H9 (cell line): ENCODE results near the gene TNFAIP2. TPM values are rescaled to one million over a fixed set of nuclear protein-coding genes. Genes with fewer than 3 reads are reported as not detected.

Source experiments
- DNase-seq: peaks from one replicate; pipeline ENCODE4 v3.0.0-alpha.2; 2017
- H2AFZ ChIP-seq: one replicate; pipeline ENCODE4 v1.6.1; 2013; ENCODE audit warnings: mild to moderate bottlenecking, low read length, control low read depth, moderate library complexity
- H2AK5ac ChIP-seq: 2 replicates; pipeline ENCODE4 v1.6.1; 2013; ENCODE audit warnings: low read length, control low read depth, mixed read lengths; ENCODE audit not compliant: insufficient read length
- H2BK120ac ChIP-seq: one replicate; pipeline ENCODE4 v1.6.1; 2013; ENCODE audit warnings: low read depth, mild to moderate bottlenecking, low read length, control low read depth, inconsistent platforms; ENCODE audit not compliant: poor library complexity, severe bottlenecking
- H2BK12ac ChIP-seq: 2 replicates; pipeline ENCODE4 v1.6.1; 2013; ENCODE audit warnings: low read length, control low read depth, mixed read lengths, low read depth; ENCODE audit not compliant: insufficient read length
- H2BK15ac ChIP-seq: 2 replicates; pipeline ENCODE4 v1.6.1; 2013; ENCODE audit warnings: low read depth, low read length, control low read depth
- H2BK20ac ChIP-seq: one replicate; pipeline ENCODE4 v1.6.1; 2013; ENCODE audit warnings: low read depth, mild to moderate bottlenecking, low read length, control low read depth, inconsistent platforms; ENCODE audit not compliant: poor library complexity, severe bottlenecking
- H2BK5ac ChIP-seq: 2 replicates; pipeline ENCODE4 v1.6.1; 2013; ENCODE audit warnings: low read length, control low read depth, mixed read lengths; ENCODE audit not compliant: insufficient read length
- H3K14ac ChIP-seq: 2 replicates; pipeline ENCODE4 v1.6.1; 2013; ENCODE audit warnings: low read length, control low read depth; ENCODE audit not compliant: insufficient read depth
- H3K18ac ChIP-seq: 2 replicates; pipeline ENCODE4 v1.6.1; 2013; ENCODE audit warnings: low read depth, mild to moderate bottlenecking, mixed read lengths, low read length, control low read depth; ENCODE audit not compliant: insufficient read length
- H3K23ac ChIP-seq: 2 replicates; pipeline ENCODE4 v1.6.1; 2013; ENCODE audit warnings: low read length, control low read depth, mixed read lengths, low read depth; ENCODE audit not compliant: insufficient read length
- H3K23me2 ChIP-seq: 2 replicates; pipeline ENCODE4 v1.6.1; 2013; ENCODE audit warnings: low read depth, mild to moderate bottlenecking, mixed read lengths, low read length, control low read depth; ENCODE audit not compliant: insufficient read length, poor library complexity, severe bottlenecking
- H3K27ac ChIP-seq: 2 replicates; pipeline ENCODE4 v1.5.1; 2013; ENCODE audit warnings: low read length, control low read depth, mixed read lengths, low read depth; ENCODE audit not compliant: insufficient read length
- H3K27me3 ChIP-seq: 2 replicates; pipeline ENCODE4 v1.6.1; 2013; ENCODE audit warnings: low read length, control low read depth, inconsistent platforms; ENCODE audit not compliant: insufficient read depth
- H3K4ac ChIP-seq: 2 replicates; pipeline ENCODE4 v1.6.1; 2013; ENCODE audit warnings: low read depth, mild to moderate bottlenecking, control low read depth, inconsistent platforms, low read length, moderate library complexity
- H3K4me1 ChIP-seq: 2 replicates; pipeline ENCODE4 v1.6.1; 2013; ENCODE audit warnings: low read length, control low read depth, inconsistent platforms; ENCODE audit not compliant: insufficient read depth
- H3K4me2 ChIP-seq: 2 replicates; pipeline ENCODE4 v1.6.1; 2013; ENCODE audit warnings: low read length, control low read depth, mixed read lengths; ENCODE audit not compliant: insufficient read length, insufficient read depth
- H3K56ac ChIP-seq: 2 replicates; pipeline ENCODE4 v1.6.1; 2013; ENCODE audit warnings: low read depth, mild to moderate bottlenecking, mixed read lengths, low read length, control low read depth; ENCODE audit not compliant: insufficient read length
- H3K79me1 ChIP-seq: 2 replicates; pipeline ENCODE4 v1.6.1; 2013; ENCODE audit warnings: low read depth, mild to moderate bottlenecking, moderate library complexity, low read length, control low read depth, inconsistent platforms; ENCODE audit not compliant: insufficient read depth, poor library complexity, severe bottlenecking
- H3K79me2 ChIP-seq: 2 replicates; pipeline ENCODE4 v1.6.1; 2013; ENCODE audit warnings: low read length, control low read depth, inconsistent platforms; ENCODE audit not compliant: insufficient read depth
- H3K9ac ChIP-seq: 2 replicates; pipeline ENCODE4 v1.6.1; 2013; ENCODE audit warnings: low read length, control low read depth, mixed read lengths; ENCODE audit not compliant: insufficient read length; ENCODE audit errors: extremely low read depth
- H3K9me3 ChIP-seq: one replicate; pipeline ENCODE4 v1.6.1; 2013; ENCODE audit warnings: low read depth, low read length, inconsistent platforms; ENCODE audit not compliant: control insufficient read depth
- H3T11ph ChIP-seq: one replicate; pipeline ENCODE4 v1.6.1; 2013; ENCODE audit warnings: mild to moderate bottlenecking, low read length, control low read depth, inconsistent platforms
- H4K20me1 ChIP-seq: one replicate; pipeline ENCODE4 v1.6.1; 2013; ENCODE audit not compliant: control insufficient read depth, insufficient read length, insufficient read depth
- H4K5ac ChIP-seq: 2 replicates; pipeline ENCODE4 v1.6.1; 2013; ENCODE audit warnings: low read depth, mild to moderate bottlenecking, mixed read lengths, low read length, control low read depth; ENCODE audit not compliant: insufficient read length
- H4K8ac ChIP-seq: replicated peaks from 2 replicates; pipeline ENCODE4 v1.6.1; 2013; ENCODE audit warnings: low read length, control low read depth, mixed read lengths, low read depth; ENCODE audit not compliant: insufficient read length
- H4K91ac ChIP-seq: 2 replicates; pipeline ENCODE4 v1.6.1; 2013; ENCODE audit warnings: low read depth, mild to moderate bottlenecking, moderate library complexity, mixed read lengths, low read length, control low read depth; ENCODE audit not compliant: insufficient read length
- H3K27ac Mint-ChIP-seq, 3 experiments: 2 replicates in 2 of 3; 3 replicates in 1 of 3; pipeline ENCODE4 v1.8.0; 2020 to 2021; ENCODE audit warnings: mixed read lengths in 3 of 3, mild to moderate bottlenecking in 1 of 3, moderate library complexity in 1 of 3
- H3K27me3 Mint-ChIP-seq: 2 replicates; pipeline ENCODE4 v1.8.0; 2021; ENCODE audit warnings: low read depth, mild to moderate bottlenecking, moderate library complexity, mixed read lengths
- H3K36me3 Mint-ChIP-seq, 3 experiments: 2 replicates in 2 of 3; 3 replicates in 1 of 3; pipeline ENCODE4 v1.8.0; 2020 to 2021; ENCODE audit warnings: low read depth in 3 of 3, mixed read lengths in 3 of 3; ENCODE audit not compliant: insufficient read depth in 1 of 3
- H3K4me1 Mint-ChIP-seq, 2 experiments: 2 replicates each; pipeline ENCODE4 v1.8.0; 2020; ENCODE audit warnings: mixed read lengths in 2 of 2
- H3K4me3 Mint-ChIP-seq, 2 experiments: 2 replicates in 1 of 2; 3 replicates in 1 of 2; pipeline ENCODE4 v1.8.0; 2020 to 2021; ENCODE audit warnings: mild to moderate bottlenecking in 2 of 2, mixed read lengths in 2 of 2, moderate library complexity in 1 of 2
- H3K9me3 Mint-ChIP-seq, 2 experiments: 2 replicates in 1 of 2; 3 replicates in 1 of 2; pipeline ENCODE4 v1.8.0; 2020; ENCODE audit warnings: mild to moderate bottlenecking in 2 of 2, mixed read lengths in 2 of 2, moderate library complexity in 1 of 2
- CTCF ChIP-seq: fragments of 200-600 bp; sonication (generic); conservative IDR thresholded peaks from 3 replicates; pipeline ENCODE4 v1.8.0; 2021; ENCODE audit warnings: antibody characterized with exemption, mild to moderate bottlenecking
- WGBS: extraction: QIAGEN DNeasy Blood & Tissue Kit; methylation state at CpG from one replicate; pipeline ENCODE4 v1.1.7; 2013; ENCODE audit warnings: missing lambda C conversion rate, low lambda C conversion rate, mixed read lengths; ENCODE audit not compliant: insufficient read length; ENCODE audit errors: extremely low coverage; 5-methylcytosine and 5-hydroxymethylcytosine counted together
- total RNA-seq: library from RNA; stranded (reverse); gene quantifications from 2 replicates; pipeline ENCODE4 v1.2.1, GENCODE V29; 2021

The TNFAIP2 gene
- total RNA-seq, 1 experiment from 2014 or later: 29.3 TPM

- no peaks in the 10 kb centered on the region; a peak in 1 of 5 replicates for H3K9me3 Mint-ChIP-seq
- no peaks in the 10 kb centered on the region for H3K79me2 ChIP-seq
- H3K79me1 ChIP-seq: no peaks in the 10 kb centered on the region
- no peak overlapping the region; a peak in 1 of 7 replicates for H3K27ac Mint-ChIP-seq
- DNase-seq: no peak
- H3K9me3 ChIP-seq: no peaks in the 10 kb centered on the region
- peaks cover 37% of the 10 kb centered on the region for H3K27me3 Mint-ChIP-seq
- no peak overlapping the region for H3K4me2 ChIP-seq
- H2AFZ ChIP-seq: no peak overlapping the region
- H3K18ac ChIP-seq: no peak overlapping the region
- peaks cover 9% of the 10 kb centered on the region for H4K20me1 ChIP-seq
- H2AK5ac ChIP-seq: no peak overlapping the region
- no peak overlapping the region for H3K14ac ChIP-seq
- no peaks in the 10 kb centered on the region for H3K23me2 ChIP-seq
- peaks cover 4 to 11% (median 6%) of the 10 kb centered on the region in 3 experiments; a peak in 5 of 7 replicates for H3K36me3 Mint-ChIP-seq
- H4K91ac ChIP-seq: no peak overlapping the region
- peaks cover 9 to 21% of the 10 kb centered on the region in 2 experiments; a peak in 3 of 4 replicates for H3K4me1 Mint-ChIP-seq
- TF ChIP-seq CTCF: no peak
- H3K56ac ChIP-seq: no peak overlapping the region
- H3K27ac ChIP-seq: no peak overlapping the region
- H3K23ac ChIP-seq: no peak overlapping the region
- WGBS: no CpG with 5 or more reads among the region's 16 CpGs
- H2BK15ac ChIP-seq: no peak overlapping the region
- H3K27me3 ChIP-seq: no peaks in the 10 kb centered on the region
- no peak overlapping the region for H3K9ac ChIP-seq
- no peak overlapping the region for H4K8ac ChIP-seq
- H2BK20ac ChIP-seq: no peak overlapping the region
- H3K4me1 ChIP-seq: no peaks in the 10 kb centered on the region
- H3K4me3 Mint-ChIP-seq: peak overlapping the region in 1 of 2 experiments; percentile 51; a peak in 1 of 5 replicates
- H4K5ac ChIP-seq: no peak overlapping the region
- no peak overlapping the region for H2BK5ac ChIP-seq
- no peak overlapping the region for H3T11ph ChIP-seq
- H2BK12ac ChIP-seq: no peak overlapping the region
- no peak overlapping the region for H3K4ac ChIP-seq
- no peak overlapping the region for H2BK120ac ChIP-seq
Measured at GRCh38 chr14:103127861-103128598, 4.8 kb downstream of the TNFAIP2 start.
